Activated CD8-positive, alpha-beta memory T cell treated with anti-CD3 and anti-CD28 coated beads for 4 hours (primary cell): ENCODE data around the gene TRDMT1.

ENCODE experiments used
- DNase-seq, 2 donors: peaks; one replicate each; pipeline ENCODE4 v3.0.0-alpha.2; 2020; ENCODE audit warnings: low read depth in 2 of 2

Gene TRDMT1

DNA sequence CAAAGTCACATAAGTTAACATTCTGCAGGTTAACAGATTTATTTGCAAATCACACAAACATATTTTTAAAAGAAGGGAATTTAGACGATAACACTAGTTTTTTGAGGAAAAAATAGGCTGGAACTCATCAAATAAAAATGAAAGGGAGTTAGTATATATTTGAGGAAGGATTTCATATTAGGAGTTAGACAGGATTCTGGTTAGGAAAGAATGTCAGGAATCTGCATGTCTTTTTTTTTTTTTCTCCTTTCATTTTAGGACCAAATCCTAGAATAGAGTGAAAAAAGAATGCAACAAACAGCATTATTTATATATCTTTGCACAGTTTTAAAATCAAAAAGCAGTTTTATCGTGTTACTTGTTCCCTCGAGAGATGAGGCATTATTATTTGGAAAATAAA is 8.9 kb upstream of the TRDMT1 start:
- DNase-seq: no peak

GRCh38 chr10:17209881-17210280 is 8.4 kb upstream of the TRDMT1 start:
- DNase-seq: no peak

DNA sequence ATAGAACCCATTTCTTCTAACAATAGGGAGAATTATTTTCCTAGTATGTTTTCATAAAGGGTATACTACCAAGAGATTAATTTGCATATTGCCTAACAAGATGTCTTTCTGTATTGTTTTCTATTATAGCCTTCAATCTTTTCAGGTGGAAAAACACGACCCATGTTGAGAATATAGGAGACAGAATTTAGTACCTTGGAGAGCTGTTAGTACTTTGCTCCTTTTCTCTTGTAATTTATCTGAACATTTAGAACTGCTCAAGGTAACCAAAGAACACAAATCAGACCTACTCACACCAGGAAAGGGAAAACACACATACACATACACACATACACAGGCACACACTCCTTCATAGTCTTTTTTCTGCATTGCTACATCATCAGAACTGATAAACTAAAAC is 7.8 kb upstream of the TRDMT1 start:
- DNase-seq: no peak

GRCh38 chr10:17208476-17208875 is 7.0 kb upstream of the TRDMT1 start:
- no peak for DNase-seq

DNA sequence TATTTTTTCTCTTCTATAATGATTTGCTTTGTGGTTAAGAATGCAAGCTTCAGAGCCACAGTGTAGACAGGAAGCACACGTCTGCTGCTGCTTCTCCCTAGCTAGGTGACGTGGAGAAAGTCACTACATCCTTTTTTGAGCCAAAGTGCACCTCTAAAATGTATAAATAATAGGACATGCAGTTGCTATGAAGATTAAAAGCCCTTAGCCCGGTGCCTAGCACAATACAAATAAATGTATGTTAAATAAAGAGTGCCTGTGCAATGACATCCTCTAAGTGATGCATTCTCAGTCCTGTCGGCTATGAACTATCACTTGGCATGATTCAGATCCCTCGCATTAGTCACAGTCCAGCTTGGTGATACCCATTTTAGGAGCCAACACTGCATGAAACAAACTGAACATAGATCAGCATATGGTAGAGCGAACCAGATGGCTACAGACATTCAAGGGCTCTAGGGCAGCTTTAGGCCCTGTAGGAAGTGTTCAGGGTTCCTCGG is 4.8 kb upstream of the TRDMT1 start:
- DNase-seq: peak in 1 of 2 donors; percentile 23

DNA sequence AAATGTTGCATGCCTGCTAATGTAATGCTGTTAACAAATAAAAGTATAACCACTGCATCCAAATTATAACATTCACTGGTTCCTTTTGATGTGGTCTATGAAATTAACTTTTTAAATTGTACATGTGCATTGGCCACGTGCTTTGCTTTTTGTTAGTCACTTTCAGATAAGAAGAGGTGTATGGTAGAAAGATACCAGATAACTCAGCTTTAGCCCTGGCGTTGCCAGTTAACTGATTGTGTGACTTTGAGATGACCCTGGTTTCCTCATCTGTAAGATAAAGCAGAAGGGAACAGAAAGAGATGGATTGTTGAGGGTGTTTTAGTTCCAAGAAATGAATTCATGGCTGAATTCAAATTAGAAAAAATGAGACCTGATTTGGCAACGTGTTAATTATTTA is 1.9 kb upstream of the TRDMT1 start:
- no peak for DNase-seq

GRCh38 chr10:17202999-17203398 is 1.5 kb upstream of the TRDMT1 start:
- DNase-seq: no peak

DNA sequence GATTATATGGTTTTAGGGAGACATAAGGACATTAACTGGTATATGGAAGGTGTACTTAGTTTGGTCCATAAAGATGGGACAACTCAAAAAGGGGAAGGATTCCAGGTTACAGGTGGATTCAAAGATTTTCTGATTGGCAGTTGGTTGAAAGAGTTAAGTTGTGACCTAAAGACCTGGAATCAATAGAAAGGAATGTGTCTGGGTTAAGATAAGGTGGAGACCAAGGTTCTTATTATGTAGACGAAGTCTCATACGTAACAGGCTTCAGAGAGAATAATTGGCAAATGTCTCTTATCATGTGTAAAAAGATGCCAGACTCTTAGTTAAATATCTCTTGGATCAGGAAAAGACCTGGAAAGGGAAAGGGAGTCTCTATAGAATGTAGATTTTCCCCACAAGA is 1.0 kb upstream of the TRDMT1 start:
- DNase-seq: no peak

- no peak for DNase-seq
These were observed 283 bp upstream of the TRDMT1 start for GRCh38 chr10:17201794-17202116.

DNA sequence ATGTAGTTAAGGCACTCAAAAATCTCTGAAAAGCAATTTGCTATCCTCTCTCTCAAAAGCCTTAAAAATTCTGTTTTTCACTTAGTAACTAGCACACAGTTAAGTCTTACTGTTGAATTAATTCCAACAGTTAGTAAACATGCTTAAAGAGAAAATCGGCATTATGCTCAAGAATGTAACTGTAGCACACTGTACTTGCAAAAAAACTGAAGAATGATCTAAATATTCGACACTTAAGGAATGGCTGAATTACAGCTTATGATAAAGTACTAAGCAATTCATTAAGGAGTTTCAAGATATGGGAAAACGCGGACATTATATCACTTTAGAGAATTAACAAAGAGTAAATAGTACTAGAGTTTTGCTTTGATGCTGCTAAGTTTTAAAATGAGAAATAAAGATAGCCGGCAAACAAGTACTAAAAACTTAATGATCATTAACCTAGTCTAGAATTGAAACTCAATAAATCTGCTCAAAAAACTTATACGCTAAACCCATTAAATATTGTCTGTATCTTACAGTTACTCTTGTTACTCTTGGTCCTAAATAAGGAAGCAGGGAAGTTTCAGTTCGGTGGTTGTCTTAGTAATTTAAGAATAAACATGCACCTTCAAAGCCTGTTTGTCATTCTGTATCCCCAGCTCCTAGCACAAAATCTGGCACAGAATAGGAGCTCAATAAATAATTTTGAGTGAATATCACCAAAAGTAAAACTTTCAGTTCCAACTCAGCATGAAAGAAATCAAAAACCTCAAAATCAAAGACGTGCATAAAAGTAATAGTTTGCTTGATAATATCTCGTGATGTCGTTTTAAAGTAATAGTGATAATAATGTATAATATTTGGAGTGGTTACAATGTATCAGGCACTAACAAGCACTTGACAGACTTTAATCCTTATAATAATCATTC is 1.2 kb downstream of the TRDMT1 start:
- no peak for DNase-seq

DNA sequence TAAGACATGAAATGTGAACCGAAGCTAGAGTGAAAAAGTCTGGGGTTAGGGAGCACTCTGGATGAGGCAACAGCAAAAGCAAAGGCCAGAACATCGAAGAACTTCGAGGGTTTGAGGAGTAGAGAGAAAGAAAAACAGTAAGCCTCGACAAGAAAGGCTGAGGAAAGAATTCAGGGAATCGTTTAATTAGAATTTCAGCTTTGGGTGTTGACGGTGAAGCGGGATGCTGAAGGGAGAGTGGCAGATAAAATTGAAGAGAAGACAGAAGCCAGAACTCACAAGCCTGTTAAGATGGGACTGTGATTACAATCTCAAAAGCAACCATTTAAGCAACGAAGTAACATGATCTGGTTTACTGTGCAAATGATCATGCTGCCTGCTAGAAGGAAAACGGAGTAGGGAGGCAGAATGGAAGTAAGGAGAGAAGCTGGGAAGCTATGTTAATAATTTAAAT is 2.1 kb downstream of the TRDMT1 start:
- no peak for DNase-seq

DNA sequence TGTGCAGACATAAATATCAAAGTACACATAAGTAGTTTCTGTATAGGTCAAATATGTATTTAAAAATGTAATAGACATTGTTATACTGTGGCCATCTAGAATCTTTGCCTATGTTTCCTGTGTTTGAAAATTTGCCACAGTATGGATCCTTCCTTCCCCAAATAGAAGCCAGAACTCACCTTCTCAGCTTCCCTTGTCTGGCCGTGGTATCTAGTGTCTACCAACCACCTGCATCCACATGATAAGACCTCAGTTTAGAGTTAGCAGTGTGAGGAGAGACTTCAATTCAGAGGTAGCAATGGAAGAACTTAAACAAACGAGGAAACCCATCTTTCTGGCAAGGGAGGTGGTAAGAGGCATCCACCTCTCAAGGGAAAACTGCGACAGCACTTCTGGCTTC is 4.9 kb downstream of the TRDMT1 start:
- DNase-seq: no peak

DNA sequence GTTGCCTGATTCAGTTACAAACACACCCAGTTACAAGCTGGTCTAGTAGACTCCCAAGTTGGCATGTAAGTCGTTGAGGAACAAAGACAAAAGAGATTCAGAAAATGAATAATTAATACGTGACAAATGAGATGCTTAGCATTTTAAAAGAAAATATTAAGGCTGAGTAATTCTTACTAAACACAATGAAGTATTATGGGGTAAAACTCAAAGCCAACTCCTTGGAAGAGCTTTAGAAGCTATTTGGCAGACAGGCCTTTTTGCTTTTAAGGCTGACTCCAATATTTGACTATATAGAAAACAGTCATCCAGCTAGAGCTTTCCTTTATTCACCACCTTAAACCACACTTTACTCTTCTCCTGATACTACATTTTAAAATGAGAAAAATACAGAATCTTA is 5.4 kb downstream of the TRDMT1 start:
- no peak for DNase-seq

GRCh38 chr10:17195083-17195482 is 6.4 kb downstream of the TRDMT1 start:
- DNase-seq: no peak

DNA sequence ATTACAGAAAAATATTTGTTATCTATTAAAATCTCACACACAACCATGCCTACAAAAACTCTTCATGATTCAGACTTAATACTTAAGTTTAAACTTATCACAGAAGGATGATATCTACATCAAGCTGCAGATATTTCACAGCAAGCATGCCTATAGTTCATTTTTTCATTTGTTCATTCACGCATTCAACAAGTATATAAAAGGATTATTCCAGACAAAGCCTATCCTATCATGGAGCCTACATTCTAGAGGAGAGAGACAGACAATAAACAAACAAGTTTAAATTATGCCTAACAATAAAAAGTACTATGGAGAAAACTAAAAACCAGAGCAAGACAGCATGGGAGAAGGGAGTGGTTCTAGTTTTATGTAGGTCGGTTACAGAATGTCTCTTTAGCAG is 10.9 kb downstream of the TRDMT1 start:
- no peak for DNase-seq

DNA sequence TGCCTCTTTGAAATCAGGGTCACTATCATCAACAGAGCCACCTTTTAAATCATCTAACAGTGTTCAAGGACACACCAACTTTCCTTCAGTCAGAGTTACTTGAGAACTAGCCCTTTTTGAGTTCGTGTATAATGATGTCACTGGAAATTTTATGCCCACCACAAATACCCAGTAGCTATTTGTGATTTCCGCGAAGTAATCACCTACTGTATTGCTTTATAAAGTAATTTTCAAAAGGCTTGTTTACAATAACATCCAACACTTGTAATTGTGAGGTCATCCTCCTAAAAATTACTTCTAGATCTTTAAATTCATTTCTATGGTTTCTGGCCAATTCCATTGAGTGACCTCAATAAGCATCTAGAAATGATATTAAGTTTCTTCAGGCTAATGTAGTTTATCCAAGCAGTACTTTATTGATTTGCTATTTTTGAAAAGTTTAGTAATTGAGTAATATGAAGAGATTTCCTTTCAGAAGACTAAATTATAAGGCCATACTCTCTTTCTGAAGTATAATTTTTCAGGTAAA is 12.8 kb downstream of the TRDMT1 start:
- DNase-seq: no peak

DNA sequence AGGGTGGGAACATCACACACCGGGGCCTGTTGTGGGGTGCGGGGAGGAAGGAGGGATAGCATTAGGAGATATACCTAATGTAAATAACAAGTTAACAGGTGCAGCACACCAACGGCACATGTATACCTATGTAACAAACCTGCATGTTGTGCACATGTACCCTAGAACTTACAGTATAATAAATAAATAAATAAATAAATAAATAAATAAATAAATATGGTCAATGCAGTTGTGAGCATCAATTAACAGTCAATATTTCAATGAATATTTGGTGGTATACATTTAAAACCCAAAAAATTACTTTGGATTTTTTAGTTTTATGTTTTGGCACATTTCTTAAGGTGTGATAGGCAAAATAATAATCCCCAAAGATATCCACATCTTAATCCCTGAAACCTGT is 15.6 kb downstream of the TRDMT1 start:
- no peak for DNase-seq

DNA sequence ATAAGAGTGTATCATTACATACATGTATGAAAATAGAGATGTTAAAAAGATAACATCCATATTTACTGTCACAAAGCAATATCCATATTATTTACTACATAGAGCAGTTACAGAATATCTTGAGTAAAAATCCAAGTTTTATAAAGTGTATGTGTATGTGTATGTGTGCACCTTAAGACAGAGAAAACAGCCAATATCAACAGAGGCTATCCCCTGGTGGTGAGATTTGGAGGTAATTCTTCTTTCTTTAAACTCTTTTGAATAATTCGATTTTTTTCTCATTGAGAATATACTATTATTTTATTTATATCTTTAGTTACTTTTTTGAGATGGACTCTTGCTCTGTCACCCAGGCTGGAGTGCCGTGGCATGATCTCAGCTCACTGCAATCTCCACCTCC is 18.4 kb downstream of the TRDMT1 start:
- no peak for DNase-seq

GRCh38 chr10:17181751-17182150 is 19.7 kb downstream of the TRDMT1 start:
- DNase-seq: no peak

- DNase-seq: no peak
These were observed 20.4 kb downstream of the TRDMT1 start for GRCh38 chr10:17181110-17181509.

DNA sequence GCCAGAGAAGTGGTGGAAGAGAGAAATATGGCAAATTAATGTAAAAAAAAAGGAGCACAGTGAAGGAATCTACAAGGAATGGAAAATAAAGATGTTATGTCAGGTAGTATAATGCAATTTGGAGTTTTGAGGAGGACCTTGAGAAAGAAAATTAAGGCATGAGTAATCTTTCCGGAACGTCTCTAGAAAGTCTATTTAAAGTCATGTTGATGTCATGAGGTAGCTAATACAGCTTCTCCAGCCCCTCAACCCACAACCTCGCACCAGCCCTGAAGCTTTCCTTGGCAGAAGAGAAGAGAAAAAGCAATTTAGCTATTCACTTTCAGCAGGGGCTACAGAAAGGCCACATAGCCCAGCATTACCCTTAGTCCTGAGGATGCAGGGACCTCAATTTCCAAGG is 22.5 kb downstream of the TRDMT1 start:
- DNase-seq: no peak

DNA sequence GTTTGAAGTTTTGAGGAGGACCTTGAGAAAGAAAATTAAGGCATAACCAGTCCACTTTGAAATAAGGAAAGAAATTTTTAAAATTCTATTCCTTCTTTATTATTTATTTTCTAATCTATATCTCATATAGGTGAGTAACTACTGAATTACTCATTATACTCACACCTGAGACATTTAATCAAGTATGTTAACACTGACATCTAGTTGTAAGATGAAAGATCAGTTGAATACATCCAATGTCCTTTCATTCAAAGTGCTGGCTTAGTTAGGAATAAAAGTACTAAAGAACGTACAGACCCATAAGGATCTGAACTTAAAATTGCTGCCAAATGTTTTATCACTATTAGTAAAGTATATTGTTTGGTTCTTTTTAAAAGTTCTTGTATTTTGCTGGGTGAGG is 23.5 kb downstream of the TRDMT1 start:
- DNase-seq: no peak

GRCh38 chr10:17177014-17177413 is 24.5 kb downstream of the TRDMT1 start:
- no peak for DNase-seq

GRCh38 chr10:17176091-17176490 is 25.4 kb downstream of the TRDMT1 start:
- no peak for DNase-seq
